ENCODE results near the gene PHACTR1.

DNA sequence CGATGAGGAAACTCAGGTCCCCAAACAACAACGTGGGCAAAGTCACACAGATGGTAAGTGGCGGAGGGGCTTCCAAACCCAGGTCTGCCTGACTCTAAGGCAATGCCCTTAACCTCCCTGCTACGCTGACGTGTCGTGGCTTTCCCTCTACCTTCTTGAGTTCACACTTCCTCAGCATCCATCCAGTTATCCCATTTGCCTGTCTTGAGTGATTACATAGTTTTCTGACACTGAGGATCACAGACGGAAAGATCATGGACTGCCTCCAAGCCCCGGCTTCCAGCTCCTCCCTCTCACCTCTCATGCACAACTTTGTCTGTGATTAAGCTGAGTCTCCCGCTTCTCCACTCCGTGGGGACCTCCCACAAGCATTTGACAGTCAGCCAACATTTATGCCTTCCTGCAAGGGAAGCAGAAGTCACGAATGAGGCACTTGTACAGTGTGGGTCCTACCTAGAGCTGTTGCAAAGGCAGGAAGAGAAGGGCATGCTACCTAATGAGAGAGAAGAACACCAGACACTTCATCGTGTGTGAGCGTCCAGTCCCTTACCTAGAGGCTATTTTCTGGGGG lies 578.0 kb downstream of the PHACTR1 start:
- TF ChIP-seq, protein P1, sequence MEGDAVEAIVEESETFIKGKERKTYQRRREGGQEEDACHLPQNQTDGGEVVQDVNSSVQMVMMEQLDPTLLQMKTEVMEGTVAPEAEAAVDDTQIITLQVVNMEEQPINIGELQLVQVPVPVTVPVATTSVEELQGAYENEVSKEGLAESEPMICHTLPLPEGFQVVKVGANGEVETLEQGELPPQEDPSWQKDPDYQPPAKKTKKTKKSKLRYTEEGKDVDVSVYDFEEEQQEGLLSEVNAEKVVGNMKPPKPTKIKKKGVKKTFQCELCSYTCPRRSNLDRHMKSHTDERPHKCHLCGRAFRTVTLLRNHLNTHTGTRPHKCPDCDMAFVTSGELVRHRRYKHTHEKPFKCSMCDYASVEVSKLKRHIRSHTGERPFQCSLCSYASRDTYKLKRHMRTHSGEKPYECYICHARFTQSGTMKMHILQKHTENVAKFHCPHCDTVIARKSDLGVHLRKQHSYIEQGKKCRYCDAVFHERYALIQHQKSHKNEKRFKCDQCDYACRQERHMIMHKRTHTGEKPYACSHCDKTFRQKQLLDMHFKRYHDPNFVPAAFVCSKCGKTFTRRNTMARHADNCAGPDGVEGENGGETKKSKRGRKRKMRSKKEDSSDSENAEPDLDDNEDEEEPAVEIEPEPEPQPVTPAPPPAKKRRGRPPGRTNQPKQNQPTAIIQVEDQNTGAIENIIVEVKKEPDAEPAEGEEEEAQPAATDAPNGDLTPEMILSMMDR (IDR thresholded peaks at IDR 0.05) = no peak
- no peak for TF ChIP-seq POLR2A (IDR thresholded peaks at IDR 0.05)

Data from testis (tissue), 2 donors.